Measurements from ENCODE around the gene MASP2. TPM values are rescaled to one million over a fixed set of nuclear protein-coding genes. Genes with fewer than 3 reads are reported as not detected.
"Not testable (repeated sequence)": the region's sequence is repeated elsewhere in the genome, so short reads cannot be mapped to it uniquely, and the experiment has no call there.

The MASP2 gene
- total RNA-seq, 1 donor from 2014 or later = 0.73 TPM

GRCh38 chr1:11078631-11079030 lies 31.6 kb upstream of the MASP2 start:
- no peak overlapping the region for H3K27ac Mint-ChIP-seq (ENCODE audit: unreplicated experiment)
- H3K9me3 Mint-ChIP-seq (ENCODE audit: unreplicated experiment) = no peaks in the 10 kb centered on the region
- no peaks in the 10 kb centered on the region for H3K27me3 Mint-ChIP-seq (ENCODE audit: low read depth, unreplicated experiment)
- no peak overlapping the region for H2AFZ ChIP-seq (ENCODE audit: low read depth, low read length)
- H3K4me3 Mint-ChIP-seq (ENCODE audit: unreplicated experiment) = no peak overlapping the region
- H4K20me1 ChIP-seq (ENCODE audit: insufficient read depth, low read length) = peaks cover 11% of the 10 kb centered on the region
- H3K79me2 ChIP-seq (ENCODE audit: insufficient read depth, low read length) = no peaks in the 10 kb centered on the region
- no peak overlapping the region for H3K4me2 ChIP-seq (ENCODE audit: low read length)
- no peaks in the 10 kb centered on the region for H3K4me1 ChIP-seq (ENCODE audit: insufficient read depth, low read length)
- H3K9ac ChIP-seq (ENCODE audit: low read length) = no peak overlapping the region
- DNase-seq (ENCODE audit: low read depth) (peak; percentile 33), FAIRE-seq (no peak)
- peaks cover 65% of the 10 kb centered on the region for H3K36me3 ChIP-seq (ENCODE audit: insufficient read depth, low read length)
- TF ChIP-seq, protein P1, sequence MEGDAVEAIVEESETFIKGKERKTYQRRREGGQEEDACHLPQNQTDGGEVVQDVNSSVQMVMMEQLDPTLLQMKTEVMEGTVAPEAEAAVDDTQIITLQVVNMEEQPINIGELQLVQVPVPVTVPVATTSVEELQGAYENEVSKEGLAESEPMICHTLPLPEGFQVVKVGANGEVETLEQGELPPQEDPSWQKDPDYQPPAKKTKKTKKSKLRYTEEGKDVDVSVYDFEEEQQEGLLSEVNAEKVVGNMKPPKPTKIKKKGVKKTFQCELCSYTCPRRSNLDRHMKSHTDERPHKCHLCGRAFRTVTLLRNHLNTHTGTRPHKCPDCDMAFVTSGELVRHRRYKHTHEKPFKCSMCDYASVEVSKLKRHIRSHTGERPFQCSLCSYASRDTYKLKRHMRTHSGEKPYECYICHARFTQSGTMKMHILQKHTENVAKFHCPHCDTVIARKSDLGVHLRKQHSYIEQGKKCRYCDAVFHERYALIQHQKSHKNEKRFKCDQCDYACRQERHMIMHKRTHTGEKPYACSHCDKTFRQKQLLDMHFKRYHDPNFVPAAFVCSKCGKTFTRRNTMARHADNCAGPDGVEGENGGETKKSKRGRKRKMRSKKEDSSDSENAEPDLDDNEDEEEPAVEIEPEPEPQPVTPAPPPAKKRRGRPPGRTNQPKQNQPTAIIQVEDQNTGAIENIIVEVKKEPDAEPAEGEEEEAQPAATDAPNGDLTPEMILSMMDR (IDR thresholded peaks at IDR 0.05; ENCODE audit: insufficient read depth, low read depth, low read length) = no peak
- no peak for TF ChIP-seq EZH2 (IDR thresholded peaks at IDR 0.05; ENCODE audit: insufficient read depth, low read length)
- H3K9me3 ChIP-seq (ENCODE audit: insufficient read depth, low read depth, low read length) = no peaks in the 10 kb centered on the region
- H3K4me1 Mint-ChIP-seq (ENCODE audit: low read depth, unreplicated experiment) = no peaks in the 10 kb centered on the region
- no peaks in the 10 kb centered on the region for H3K27me3 ChIP-seq (ENCODE audit: insufficient read depth, low read length)
- H3K4me3 ChIP-seq (ENCODE audit: insufficient read depth, low read depth, low read length) = no peak overlapping the region
- no peak overlapping the region for H3K27ac ChIP-seq (ENCODE audit: low read depth, low read length)
- peaks cover 18% of the 10 kb centered on the region for H3K36me3 Mint-ChIP-seq (ENCODE audit: low read depth, unreplicated experiment)

DNA sequence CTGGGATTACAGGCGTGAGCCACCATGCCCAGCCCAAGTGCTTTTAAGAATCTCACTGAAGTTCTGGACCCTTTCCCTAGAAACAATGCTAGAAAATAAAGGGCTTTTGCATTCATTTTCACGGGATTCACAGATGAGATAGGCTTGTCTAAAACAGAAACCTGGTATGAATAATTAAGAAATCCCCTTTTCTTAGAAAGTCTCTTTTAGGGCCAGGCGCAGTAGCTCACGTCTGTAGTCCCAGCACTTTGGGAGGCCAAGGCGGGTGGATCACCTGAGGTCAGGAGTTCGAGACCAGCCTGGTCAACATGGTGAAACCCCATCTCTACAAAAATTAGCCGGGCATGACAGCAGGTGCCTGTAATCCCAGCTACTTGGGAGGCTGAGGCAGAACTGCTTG lies 26.4 kb upstream of the MASP2 start:
- not testable (repeated sequence) for H3K4me1 ChIP-seq (ENCODE audit: insufficient read depth, low read length); H3K9me3 ChIP-seq (ENCODE audit: insufficient read depth, low read depth, low read length); H4K20me1 ChIP-seq (ENCODE audit: insufficient read depth, low read length); H3K4me2 ChIP-seq (ENCODE audit: low read length); H3K27me3 Mint-ChIP-seq (ENCODE audit: low read depth, unreplicated experiment); H3K4me3 Mint-ChIP-seq (ENCODE audit: unreplicated experiment); H3K9me3 Mint-ChIP-seq (ENCODE audit: unreplicated experiment); H3K4me3 ChIP-seq (ENCODE audit: insufficient read depth, low read depth, low read length); DNase-seq (ENCODE audit: low read depth); H2AFZ ChIP-seq (ENCODE audit: low read depth, low read length); H3K27ac Mint-ChIP-seq (ENCODE audit: unreplicated experiment); H3K79me2 ChIP-seq (ENCODE audit: insufficient read depth, low read length); H3K9ac ChIP-seq (ENCODE audit: low read length); H3K27ac ChIP-seq (ENCODE audit: low read depth, low read length); FAIRE-seq; H3K4me1 Mint-ChIP-seq (ENCODE audit: low read depth, unreplicated experiment); H3K27me3 ChIP-seq (ENCODE audit: insufficient read depth, low read length)
- peaks cover 19% of the 10 kb centered on the region for H3K36me3 Mint-ChIP-seq (ENCODE audit: low read depth, unreplicated experiment)
- peaks cover 54% of the 10 kb centered on the region for H3K36me3 ChIP-seq (ENCODE audit: insufficient read depth, low read length)

GRCh38 chr1:11072216-11072917 lies 25.3 kb upstream of the MASP2 start:
- Mint-ChIP-seq H3K36me3 (ENCODE audit: low read depth, unreplicated experiment) (peaks cover 22% of the 10 kb centered on the region), H3K27ac (ENCODE audit: unreplicated experiment) (no peak overlapping the region), H3K27me3 (ENCODE audit: low read depth, unreplicated experiment) (no peaks in the 10 kb centered on the region), H3K4me1 (ENCODE audit: low read depth, unreplicated experiment) (no peaks in the 10 kb centered on the region), H3K4me3 (ENCODE audit: unreplicated experiment) (no peak overlapping the region), H3K9me3 (ENCODE audit: unreplicated experiment) (no peaks in the 10 kb centered on the region)
- Histone ChIP-seq H3K79me2 (ENCODE audit: insufficient read depth, low read length) (no peaks in the 10 kb centered on the region), H3K4me1 (ENCODE audit: insufficient read depth, low read length) (no peaks in the 10 kb centered on the region), H3K9ac (ENCODE audit: low read length) (no peak overlapping the region), H3K36me3 (ENCODE audit: insufficient read depth, low read length) (peaks cover 59% of the 10 kb centered on the region), H4K20me1 (ENCODE audit: insufficient read depth, low read length) (peaks cover 7% of the 10 kb centered on the region), H3K4me3 (ENCODE audit: insufficient read depth, low read depth, low read length) (no peak overlapping the region), H3K4me2 (ENCODE audit: low read length) (no peak overlapping the region), H2AFZ (ENCODE audit: low read depth, low read length) (no peak overlapping the region), H3K27ac (ENCODE audit: low read depth, low read length) (no peak overlapping the region), H3K9me3 (ENCODE audit: insufficient read depth, low read depth, low read length) (no peaks in the 10 kb centered on the region), H3K27me3 (ENCODE audit: insufficient read depth, low read length) (no peaks in the 10 kb centered on the region)
- FAIRE-seq = no peak
- TF ChIP-seq EZH2 (IDR thresholded peaks at IDR 0.05; ENCODE audit: insufficient read depth, low read length) = no peak
- no peak for DNase-seq (ENCODE audit: low read depth)
